ENCODE results near the gene C11orf87.

C11orf87 gene

GRCh38 chr11:109421981-109422869, at the start of gene C11orf87:
Gene C11orf87 (plus strand): TSS chr11:109422190. CDS start chr11:109423634, 1,444 bp downstream.
- DNase-seq (ENCODE audit: low read depth in 2 of 2, low spot score in 1 of 2) = no peak

GRCh38 chr11:109374032-109374431, 48.0 kb upstream of the C11orf87 start:
- no peak for DNase-seq (ENCODE audit: low read depth in 2 of 2, low spot score in 1 of 2)

GRCh38 chr11:109374441-109374840, 47.5 kb upstream of the C11orf87 start:
- DNase-seq (ENCODE audit: low read depth in 2 of 2, low spot score in 1 of 2) = no peak

GRCh38 chr11:109377039-109377742, 44.8 kb upstream of the C11orf87 start:
- DNase-seq (ENCODE audit: low read depth in 2 of 2, low spot score in 1 of 2) = no peak

- no peak for DNase-seq (ENCODE audit: low read depth in 2 of 2, low spot score in 1 of 2)
Measured at GRCh38 chr11:109378034-109378433, 44.0 kb upstream of the C11orf87 start.

GRCh38 chr11:109383306-109383705, 38.7 kb upstream of the C11orf87 start:
- no peak for DNase-seq (ENCODE audit: low read depth in 2 of 2, low spot score in 1 of 2)

GRCh38 chr11:109384873-109385272, 37.1 kb upstream of the C11orf87 start:
- DNase-seq (ENCODE audit: low read depth in 2 of 2, low spot score in 1 of 2) = no peak

GRCh38 chr11:109388982-109389381, 33.0 kb upstream of the C11orf87 start:
- DNase-seq (ENCODE audit: low read depth in 2 of 2, low spot score in 1 of 2) = no peak

- no peak for DNase-seq (ENCODE audit: low read depth in 2 of 2, low spot score in 1 of 2)
Measured at GRCh38 chr11:109390752-109391151, 31.2 kb upstream of the C11orf87 start.

GRCh38 chr11:109401545-109401944, 20.4 kb upstream of the C11orf87 start:
- no peak for DNase-seq (ENCODE audit: low read depth in 2 of 2, low spot score in 1 of 2)

GRCh38 chr11:109405671-109406070, 16.3 kb upstream of the C11orf87 start:
- no peak for DNase-seq (ENCODE audit: low read depth in 2 of 2, low spot score in 1 of 2)

- no peak for DNase-seq (ENCODE audit: low read depth in 2 of 2, low spot score in 1 of 2)
Measured at GRCh38 chr11:109416601-109417000, 5.4 kb upstream of the C11orf87 start.

- no peak for DNase-seq (ENCODE audit: low read depth in 2 of 2, low spot score in 1 of 2)
Measured at GRCh38 chr11:109422870-109423465, 978 bp downstream of the C11orf87 start.

- DNase-seq (ENCODE audit: low read depth in 2 of 2, low spot score in 1 of 2) = no peak
Measured at GRCh38 chr11:109423466-109424190, 1.6 kb downstream of the C11orf87 start.

- DNase-seq (ENCODE audit: low read depth in 2 of 2, low spot score in 1 of 2) = no peak
Measured at GRCh38 chr11:109424901-109425300, 2.9 kb downstream of the C11orf87 start.

- DNase-seq (ENCODE audit: low read depth in 2 of 2, low spot score in 1 of 2) = no peak
Measured at GRCh38 chr11:109425554-109425953, 3.6 kb downstream of the C11orf87 start.

GRCh38 chr11:109426442-109427240, 4.7 kb downstream of the C11orf87 start:
- DNase-seq (ENCODE audit: low read depth in 2 of 2, low spot score in 1 of 2) = no peak

- DNase-seq (ENCODE audit: low read depth in 2 of 2, low spot score in 1 of 2) = no peak
Measured at GRCh38 chr11:109432105-109432504, 10.1 kb downstream of the C11orf87 start.

- DNase-seq (ENCODE audit: low read depth in 2 of 2, low spot score in 1 of 2) = no peak
Measured at GRCh38 chr11:109433753-109434256, 11.8 kb downstream of the C11orf87 start.

GRCh38 chr11:109435121-109435742, 13.2 kb downstream of the C11orf87 start:
- DNase-seq (ENCODE audit: low read depth in 2 of 2, low spot score in 1 of 2) = no peak

Data from stimulated activated CD8-positive, alpha-beta memory T cell treated with anti-CD3 and anti-CD28 coated beads, Interleukin-4, amount 100 ng/mL, for 4 hours (primary cell).